Measurements from ENCODE around the gene SLC35G2. TPM values are rescaled to one million over a fixed set of nuclear protein-coding genes. Genes with fewer than 3 reads are reported as not detected.

The SLC35G2 gene
- total RNA-seq, 2 experiments from 2014 or later = 0.24 TPM; not detected in 1

Other genes with a start within 250 kb of the SLC35G2 start
- gene STAG1, start 66.7 kb upstream of the SLC35G2 start, total RNA-seq = 10 to 100 TPM; 32.4 TPM
- gene NCK1, start 43.1 kb downstream of the SLC35G2 start, total RNA-seq = 10 to 100 TPM; 54.8 to 68.7 TPM
- 1 to 10 TPM; 1.2 to 1.5 TPM for gene IL20RB, start 138.9 kb downstream of the SLC35G2 start, total RNA-seq

Measured in CD8-positive, alpha-beta T cell (primary cell).